HG02678 (cell line): ENCODE results near the gene CDKN2A.
"Not testable (repeated sequence)": the region's sequence is repeated elsewhere in the genome, so short reads cannot be mapped to it uniquely, and the experiment has no call there.

ENCODE experiments used
- ATAC-seq: cut with Tn5 transposase; IDR thresholded peaks from one replicate; pipeline ENCODE4 v1.9.1; 2021; ENCODE audit warnings: mild to moderate bottlenecking, moderate library complexity; ENCODE audit not compliant: unreplicated experiment

The CDKN2A gene

GRCh38 chr9:21982861-21983560 is 11.2 kb downstream of the CDKN2A start:
- ATAC-seq: no peak

DNA sequence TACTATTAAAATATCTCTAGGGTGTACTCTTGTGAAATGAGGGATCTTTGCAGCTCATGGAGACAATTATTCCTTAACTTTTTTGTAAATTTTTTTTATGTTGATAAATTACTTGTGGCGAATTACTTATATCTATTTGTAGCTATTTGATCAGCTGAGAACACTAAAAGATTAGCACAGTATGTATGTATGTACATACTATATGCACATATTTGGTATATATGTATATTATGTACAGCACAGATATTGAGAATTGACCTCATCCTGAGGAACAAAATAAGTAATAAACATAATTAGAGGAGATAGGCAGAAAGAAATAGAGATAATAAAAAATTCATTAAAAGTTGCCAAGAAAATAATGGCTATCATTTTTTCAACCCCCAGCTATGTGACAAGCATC is 11.8 kb downstream of the CDKN2A start:
- ATAC-seq: no peak

- ATAC-seq: no peak
Measured at GRCh38 chr9:21976334-21976875, 17.8 kb downstream of the CDKN2A start.

GRCh38 chr9:21974722-21975409 is 19.3 kb downstream of the CDKN2A start:
- ATAC-seq: peak; percentile 64

GRCh38 chr9:21974343-21974721 is 19.9 kb downstream of the CDKN2A start:
- ATAC-seq: peak; percentile 4

GRCh38 chr9:21972361-21972760 is 21.8 kb downstream of the CDKN2A start:
- no peak for ATAC-seq

GRCh38 chr9:21970800-21971640 is 23.2 kb downstream of the CDKN2A start:
- no peak for ATAC-seq

DNA sequence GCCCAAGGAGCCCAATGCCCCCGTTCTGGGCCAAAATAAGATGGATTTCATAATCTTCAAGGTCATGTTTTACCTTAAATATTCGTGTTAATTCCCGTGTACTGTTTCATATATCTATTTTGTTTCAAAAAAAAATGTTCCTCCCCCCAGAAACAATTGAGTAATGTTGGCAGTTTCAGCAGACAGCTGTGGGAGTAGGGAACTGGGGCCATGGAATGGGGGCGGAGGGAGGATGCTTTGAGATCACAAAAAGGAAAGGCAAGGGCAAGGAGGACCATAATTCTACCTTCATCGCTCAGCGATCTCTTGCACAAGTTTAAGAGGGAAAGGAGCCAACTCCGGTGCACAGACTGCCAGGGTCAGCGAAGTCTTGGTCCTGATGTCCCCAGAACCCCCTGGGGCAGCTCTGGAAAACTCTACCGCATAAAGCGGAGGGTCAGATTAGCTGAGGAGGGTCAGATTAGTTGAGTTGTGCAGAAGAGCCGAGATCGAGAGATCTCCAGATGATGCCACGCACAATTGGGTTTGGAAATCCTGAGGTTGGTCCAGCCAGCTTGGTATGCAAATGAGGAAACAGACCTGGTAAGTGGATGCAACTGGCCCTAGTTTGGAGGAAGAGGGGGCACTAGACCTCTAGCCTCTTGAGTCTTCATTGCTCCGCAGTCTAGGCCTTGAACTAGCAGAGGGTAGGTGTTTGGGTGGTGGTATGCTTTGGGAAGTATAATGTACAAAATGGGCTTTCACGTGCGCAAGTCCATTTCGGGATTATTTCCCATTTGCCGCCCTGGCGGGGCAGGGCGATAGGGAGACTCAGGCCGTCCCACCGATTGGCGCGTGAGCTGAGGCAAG is 24.0 kb downstream of the CDKN2A start:
- ATAC-seq: no peak

DNA sequence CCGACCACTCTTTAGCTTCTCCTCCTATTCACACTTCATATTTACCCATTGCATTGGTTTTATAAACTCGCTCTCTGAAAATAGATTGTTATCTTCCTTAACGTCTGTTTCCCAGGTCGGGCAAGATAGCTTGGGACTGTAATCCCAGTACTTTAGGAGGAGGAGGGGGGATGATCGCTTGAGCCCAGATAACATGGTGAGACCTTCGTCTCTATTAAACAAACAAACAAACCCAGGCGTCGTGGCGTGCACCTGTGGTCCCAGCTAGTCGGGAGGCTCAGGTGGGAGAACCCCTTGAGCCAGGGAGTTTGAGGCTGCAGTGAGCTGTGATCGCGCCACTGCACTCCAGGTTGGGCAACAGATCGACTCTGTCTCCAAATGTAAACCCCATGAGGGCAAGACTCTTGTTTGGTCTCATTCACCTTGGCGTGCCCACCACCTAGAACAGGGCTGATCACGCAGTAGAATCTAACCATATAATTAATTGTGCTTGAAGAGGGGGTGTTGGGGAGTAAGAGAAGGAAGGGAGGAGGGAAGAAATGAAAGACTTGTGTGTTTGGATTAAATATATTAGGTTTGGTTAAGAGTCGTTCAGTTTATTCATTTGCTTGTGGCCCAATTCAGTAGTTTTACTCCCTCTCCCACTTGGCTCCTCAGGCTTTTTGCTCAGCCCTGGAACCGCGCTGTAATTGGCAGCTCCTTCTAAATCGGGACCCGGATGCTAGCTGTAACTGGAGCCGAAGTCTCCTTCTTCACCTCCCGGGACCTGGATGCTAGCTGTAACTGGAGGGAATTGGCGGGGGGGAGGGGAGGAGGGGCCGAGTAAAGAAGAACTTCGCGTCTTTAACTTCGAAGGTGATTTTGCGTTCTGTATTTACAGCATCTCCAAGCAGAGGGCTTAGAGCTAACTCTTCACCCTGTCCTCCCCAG is 24.9 kb downstream of the CDKN2A start:
- no peak for ATAC-seq

GRCh38 chr9:21968331-21969010 is 25.7 kb downstream of the CDKN2A start:
- no peak for ATAC-seq

GRCh38 chr9:21967702-21968101 is 26.5 kb downstream of the CDKN2A start:
- ATAC-seq: no peak

DNA sequence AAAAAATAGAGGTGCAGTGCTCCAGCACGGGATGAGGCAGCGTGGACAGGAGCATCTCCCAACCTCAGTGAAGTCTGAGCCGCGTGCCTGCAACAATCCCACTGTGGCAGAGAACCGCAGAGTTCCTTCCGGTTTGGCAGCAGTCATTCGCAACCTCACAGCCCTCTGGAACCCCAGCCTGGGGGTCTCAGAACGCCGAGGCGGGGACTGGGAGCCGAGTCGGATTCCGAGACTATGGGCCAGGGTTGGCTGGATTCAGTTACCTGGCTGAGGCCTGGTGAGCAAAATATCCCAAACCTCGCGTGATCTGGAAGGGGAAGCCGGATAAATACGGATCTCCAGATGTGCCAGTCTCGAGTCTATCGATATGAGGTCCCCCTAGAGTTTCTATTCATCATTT is 27.0 kb downstream of the CDKN2A start:
- no peak for ATAC-seq

DNA sequence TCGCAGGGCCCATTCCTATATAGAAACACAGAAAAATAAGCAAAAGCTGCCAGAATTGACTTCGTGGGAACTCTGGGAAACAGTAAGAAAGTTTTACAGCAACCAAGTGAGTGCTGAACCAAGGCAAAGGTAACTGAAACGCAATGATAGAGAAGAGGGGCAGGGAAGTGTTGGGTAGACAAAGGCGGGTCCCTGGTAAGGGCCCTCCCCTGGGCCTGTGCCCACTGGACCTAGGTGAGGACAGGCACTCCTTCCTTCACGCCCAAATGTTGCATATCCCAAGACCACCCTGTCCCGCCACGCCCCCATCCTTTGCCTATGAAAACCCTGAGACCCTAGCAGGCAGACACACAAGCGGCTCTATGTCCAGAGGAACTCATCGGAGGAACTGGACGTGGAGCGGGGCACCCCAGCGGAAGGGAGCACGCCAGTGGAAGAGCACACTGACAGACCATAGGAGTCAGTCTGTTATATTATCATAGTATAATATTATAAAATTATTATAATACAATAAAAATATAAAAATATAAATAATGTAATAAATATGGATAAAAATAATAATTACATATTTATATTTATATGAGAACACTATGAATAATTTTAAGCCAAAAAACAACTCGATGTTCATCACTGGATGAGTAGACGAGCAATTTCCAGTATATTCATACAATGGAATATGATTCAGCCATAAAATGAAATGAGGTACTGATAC is 27.9 kb downstream of the CDKN2A start:
- ATAC-seq: no peak

DNA sequence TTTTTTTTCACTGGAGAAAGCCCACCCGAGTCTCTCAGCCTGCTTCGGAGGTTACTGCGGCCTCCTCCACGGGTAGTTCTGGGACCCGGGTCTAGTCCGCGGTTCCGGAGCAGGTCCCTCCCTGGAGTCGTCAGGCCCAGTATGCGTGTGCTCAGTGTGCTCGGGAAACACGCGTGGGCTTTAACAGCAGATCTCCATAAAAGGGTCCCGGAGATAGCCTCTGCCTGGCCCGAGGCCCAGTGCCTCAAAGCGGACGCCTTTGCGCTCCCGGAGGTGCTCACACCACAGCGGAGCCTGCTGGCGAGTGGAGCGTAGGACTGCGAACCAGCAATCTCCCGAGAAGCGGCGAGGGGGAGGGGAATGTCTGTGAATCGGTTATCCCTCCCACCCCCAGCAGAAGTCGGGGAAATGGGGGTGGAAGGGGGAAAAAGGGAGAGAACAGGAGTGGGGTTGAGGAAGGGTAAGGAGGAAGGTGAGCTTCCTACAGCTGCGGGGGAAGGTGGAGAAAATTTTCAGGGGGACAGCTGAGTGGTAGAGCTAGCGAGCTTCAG is 28.7 kb downstream of the CDKN2A start:
- ATAC-seq: peak; percentile 88

DNA sequence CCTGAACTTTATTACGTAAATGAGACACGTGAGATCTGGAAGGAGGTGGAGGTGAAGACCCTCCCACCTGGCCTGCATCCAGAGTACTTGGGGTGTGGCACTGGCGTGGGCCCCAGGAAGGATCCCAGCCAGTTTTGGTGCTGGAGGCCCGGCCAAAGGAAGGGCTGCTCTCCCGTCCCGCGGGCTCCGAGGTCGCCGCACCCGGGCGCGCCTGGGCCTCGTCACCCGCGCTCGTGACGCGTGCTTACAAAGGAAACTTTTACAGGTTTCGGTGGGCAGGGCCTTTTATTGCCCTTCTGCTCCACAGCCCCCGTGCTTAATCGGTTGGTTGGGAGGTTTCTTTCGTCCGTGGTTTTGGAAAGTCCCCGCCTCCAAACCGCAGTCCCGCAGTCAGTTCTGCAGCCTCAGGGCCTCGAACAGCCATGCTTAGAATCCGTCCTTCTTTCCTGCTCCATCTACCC is 29.2 kb downstream of the CDKN2A start:
- ATAC-seq: peak; percentile 54

- no peak for ATAC-seq
Measured at GRCh38 chr9:21961569-21961968, 32.6 kb downstream of the CDKN2A start.

- not testable (repeated sequence) for ATAC-seq
Measured at GRCh38 chr9:21959268-21959667, 34.9 kb downstream of the CDKN2A start.

DNA sequence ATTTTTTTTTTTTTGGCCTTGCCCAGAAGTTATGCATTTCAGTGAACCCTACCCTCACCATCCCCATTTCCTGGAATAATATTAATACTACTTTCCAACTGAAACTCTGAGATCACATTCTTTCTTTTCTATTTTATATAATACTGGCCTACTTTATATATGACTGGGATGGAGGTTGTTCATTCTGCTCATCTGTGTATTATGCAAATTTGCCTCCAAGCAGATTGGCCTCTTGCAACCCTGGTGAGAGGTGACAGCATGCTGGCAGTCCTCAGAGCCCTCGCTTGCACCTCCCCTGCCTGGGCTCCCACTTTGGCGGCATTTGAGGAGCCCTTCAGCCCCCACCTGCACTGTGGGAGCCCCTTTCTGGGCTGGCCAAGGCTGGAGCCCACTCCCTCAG is 35.4 kb downstream of the CDKN2A start:
- ATAC-seq: no peak
